ENCODE results near the gene NBEA.

GRCh38 chr13:34964558-34964957 is 22.5 kb downstream of the NBEA start:
- TF ChIP-seq CTCF (IDR thresholded peaks at IDR 0.05) (no peak), POLR2A (IDR thresholded peaks at IDR 0.05) (no peak)
